ENCODE results near the gene SLC2A6.

The SLC2A6 gene

GRCh38 chr9:133476036-133476931 is 2.6 kb downstream of the SLC2A6 start:
- DNase-seq: no peak

- no peak for DNase-seq
Observed at GRCh38 chr9:133475292-133476012, 3.4 kb downstream of the SLC2A6 start.

DNA sequence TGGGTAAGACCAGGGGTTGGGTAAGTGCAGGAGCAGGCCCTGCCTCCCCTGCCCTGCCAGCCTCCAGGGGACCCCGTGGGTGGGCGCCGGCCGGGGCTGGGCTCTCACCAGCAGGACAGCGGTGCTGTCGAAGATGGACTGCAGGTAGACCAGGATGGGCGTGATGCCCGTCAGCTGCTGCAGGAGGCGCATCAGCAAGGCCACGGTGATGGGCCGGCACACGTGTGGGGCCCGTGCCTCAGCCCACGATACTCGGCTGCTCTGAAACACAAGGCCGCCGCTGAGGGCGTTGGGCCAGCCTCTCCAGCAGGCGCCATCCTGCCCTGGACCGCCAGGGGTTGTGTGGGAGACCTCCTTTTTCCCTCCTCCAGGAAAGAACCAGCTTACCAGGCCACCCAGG is 4.0 kb downstream of the SLC2A6 start:
- no peak for DNase-seq

DNA sequence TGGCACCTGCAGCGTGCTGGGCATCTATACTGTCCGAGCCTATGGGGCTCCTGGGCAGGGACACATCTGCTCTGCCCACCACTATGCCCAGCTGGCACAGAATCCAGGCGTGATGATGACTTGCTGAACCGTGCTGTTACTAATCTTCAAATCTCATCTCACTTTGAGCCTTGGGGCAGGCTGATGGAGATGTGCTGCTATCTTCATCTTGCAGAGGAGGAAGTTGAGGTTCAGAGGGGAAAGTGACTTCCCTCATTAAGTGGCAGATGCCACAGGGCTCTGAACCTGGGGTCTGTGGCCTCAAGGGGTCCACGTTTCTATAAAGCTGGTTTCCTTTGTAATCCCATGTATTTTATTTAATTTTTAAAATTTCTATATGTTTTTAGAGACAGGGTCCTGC is 4.7 kb downstream of the SLC2A6 start:
- DNase-seq: no peak

GRCh38 chr9:133473743-133474142 is 5.2 kb downstream of the SLC2A6 start:
- no peak for DNase-seq

DNA sequence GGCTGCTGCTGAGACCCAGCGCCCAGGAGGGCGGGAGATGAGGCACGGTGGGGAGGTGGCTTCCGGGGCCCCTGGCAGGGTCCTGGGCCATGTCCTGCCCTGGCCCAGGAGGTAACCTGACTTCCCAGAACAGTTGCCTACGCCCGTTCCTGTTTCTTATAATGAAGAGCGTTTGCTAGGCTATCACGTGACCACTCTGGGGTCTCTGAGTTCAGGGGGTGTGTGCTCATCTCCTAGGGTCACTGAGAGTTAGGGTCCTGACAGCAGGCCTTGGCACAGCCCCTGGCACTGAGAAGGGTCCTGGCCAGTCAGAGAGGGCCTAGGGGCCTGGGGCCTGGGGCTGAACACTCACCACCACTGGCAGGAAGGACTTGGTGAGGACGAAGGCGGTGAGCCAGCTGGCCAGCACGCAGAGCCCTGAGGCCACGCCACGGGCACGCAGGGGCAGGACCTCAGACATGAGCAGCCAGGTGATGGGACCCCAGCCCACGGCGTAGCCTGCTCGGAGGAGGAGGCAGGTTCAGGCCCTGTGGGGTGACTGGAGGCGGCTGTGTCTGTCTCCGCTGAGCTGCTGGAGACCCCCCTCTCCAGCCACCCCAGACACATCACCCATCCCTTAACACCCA is 6.0 kb downstream of the SLC2A6 start:
- no peak for DNase-seq

DNA sequence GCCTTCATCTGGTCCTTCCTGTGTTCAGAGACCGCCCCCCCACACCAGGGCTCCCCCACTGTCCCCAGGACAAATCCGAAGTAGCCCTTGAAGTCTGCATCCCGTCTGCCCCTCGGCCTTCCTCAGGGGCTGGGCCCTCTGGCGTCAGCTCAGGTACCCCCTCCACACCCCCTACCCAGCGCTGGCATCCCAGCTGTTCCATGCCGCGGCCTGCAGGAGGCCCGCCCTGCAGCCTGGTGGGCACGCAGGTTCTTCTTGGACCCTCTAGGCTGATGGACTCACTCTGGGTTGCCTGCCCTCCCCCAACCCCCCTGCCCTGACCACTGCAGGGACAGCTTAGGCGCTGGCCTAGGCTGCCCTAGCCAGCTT is 6.6 kb downstream of the SLC2A6 start:
- no peak for DNase-seq

DNA sequence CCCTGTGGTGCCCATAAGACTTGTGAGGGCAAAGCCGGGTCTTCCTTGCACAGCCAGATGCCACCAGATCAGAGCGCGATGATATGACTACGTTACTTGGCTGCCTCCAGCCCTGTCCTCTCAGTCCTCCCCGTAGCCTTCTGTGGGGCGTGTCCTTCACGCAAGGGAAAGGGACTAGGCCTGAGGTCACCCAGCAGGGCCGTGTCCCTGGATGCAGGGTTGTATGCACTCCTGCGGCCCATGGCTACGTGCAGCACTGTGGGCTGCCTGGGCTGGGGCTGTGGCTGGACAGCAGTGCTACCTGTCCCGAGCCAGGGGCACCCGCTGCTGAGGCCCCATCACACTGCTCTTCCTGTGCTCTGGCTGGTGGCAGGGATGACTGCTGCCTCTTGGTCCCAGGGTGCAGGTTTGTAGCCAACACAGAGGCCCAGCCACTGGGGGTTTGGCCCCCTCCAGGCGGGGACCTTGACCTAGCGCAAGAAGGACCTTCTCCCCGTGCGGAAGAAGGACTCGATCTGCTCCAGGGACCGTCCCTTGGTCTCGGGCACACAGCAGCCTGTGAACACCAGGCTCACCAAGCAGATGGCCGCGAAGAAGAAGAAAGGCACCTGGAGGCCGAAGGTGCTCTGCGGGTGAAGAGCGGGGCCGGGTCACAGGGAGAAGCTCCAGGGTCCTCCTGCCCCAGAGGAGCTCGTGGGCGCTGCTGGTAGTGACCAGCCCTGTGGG is 7.2 kb downstream of the SLC2A6 start:
- DNase-seq: no peak

DNA sequence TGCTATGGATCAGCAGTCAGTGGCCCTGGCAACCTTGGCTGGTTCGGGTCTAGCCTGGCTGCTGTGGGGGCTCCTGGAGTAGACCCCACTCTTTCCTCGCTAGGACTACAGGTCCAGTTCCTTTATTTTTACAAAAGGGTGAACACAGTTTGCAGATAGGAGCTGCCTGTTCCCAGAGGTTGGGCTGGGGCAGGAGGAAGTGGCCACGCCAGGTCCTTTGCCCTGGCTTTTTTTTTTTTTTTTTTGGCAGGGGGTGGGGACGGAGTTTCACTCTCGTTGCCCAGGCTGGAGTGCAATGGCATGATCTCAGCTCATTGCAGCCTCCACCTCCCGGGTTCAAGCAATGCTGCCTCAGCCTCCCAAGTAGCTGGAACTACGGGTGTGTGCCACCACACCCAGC is 7.9 kb downstream of the SLC2A6 start:
- DNase-seq: no peak

DNA sequence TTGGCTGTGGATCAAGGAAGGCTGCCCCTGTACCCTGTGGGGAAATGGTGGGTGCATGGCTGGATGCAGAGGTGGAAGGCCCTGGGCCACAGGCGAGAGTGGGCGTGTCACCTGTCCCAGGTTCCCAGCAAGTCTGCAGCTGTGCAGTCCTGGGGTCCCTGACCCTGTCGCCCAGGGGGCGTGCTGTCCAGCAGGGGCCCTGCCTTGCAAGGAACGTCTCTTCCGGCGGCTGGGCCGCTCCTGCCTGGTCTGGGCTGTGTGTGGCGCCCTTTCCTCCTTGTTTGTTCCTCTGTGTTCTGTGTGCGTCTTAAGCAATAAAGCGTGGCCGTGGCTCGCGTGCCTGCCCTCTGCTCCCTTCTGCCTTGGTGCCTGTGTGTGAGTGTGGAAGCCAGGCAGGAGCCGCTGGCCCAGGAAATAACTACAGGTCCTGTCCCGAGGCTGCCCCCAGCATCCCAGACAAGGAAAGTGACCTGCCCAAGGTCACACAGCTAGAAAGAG is 8.4 kb downstream of the SLC2A6 start:
- DNase-seq: no peak

DNA sequence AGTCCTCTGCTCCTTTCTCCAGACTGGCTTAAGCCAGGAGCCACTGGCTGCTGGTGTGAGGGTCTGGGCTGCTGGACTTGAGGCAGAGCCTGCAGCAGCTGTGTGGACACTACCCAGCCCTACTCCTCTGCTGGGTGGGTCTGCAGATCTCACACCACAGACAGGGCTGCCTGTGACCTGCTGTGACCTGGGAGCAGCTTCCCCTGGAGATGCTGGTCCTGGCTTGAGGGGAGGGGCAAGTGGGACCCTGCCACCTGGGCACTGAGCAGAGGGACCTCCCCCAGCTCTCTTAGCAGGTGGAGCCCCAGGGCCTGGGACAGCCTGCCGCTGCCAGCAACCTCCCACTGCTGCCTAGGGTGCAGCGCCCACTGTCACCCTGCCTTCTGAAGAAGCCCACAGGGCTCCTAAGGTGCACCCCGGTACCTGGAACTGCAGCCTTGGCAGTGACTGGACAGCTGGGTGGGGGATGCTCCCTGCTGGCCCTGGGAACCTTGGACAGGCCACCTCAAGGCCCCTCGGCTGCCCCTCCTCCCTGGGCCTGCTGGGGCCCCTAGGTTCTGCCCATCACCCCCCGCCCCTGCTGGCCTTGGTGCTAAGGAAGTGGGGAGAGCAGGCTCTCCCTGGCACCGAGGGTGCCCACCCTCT is 10.0 kb downstream of the SLC2A6 start:
- no peak for DNase-seq

- DNase-seq: no peak
Observed at GRCh38 chr9:133468374-133468773, 10.5 kb downstream of the SLC2A6 start.

DNA sequence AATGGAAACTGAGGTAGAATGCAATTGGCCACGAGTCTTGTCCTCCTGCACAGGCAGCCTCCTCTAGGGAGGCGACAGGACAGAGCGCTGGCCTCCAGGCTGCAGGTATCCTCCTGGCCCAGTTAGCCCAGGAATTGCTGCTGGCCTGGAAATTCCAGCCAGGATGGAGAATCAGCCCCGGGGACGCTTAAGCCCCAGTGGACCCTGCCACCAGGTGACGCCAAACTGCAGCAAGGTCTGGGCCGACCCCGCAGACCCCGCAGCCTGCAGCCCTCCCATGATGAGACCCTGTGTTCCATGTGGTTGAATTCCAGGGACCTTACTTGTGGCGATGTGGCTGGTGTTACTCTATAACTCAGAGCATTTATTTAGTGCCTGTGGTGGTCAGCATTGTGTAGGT is 11.8 kb downstream of the SLC2A6 start:
- DNase-seq: no peak

DNA sequence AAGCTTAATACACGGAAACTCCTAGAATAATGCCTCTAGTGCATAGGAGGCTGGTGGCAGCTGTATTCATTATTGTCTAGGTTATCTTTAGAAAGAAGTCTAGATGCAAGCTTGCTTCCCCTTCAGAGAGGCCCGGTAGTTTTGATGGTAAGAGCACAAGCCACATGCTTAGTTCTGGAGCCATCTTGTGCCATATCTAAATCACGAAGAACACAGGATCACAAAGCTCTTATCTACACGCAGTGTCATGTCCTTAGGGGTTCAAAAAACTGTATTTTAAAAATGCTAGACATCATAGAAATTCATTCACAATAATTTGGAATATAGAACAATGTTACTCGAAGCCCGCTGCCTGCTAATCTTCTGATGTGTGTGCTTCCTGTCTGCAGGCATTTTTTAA is 12.9 kb downstream of the SLC2A6 start:
- DNase-seq: no peak

GRCh38 chr9:133464638-133465037 is 14.3 kb downstream of the SLC2A6 start:
- DNase-seq: no peak

DNA sequence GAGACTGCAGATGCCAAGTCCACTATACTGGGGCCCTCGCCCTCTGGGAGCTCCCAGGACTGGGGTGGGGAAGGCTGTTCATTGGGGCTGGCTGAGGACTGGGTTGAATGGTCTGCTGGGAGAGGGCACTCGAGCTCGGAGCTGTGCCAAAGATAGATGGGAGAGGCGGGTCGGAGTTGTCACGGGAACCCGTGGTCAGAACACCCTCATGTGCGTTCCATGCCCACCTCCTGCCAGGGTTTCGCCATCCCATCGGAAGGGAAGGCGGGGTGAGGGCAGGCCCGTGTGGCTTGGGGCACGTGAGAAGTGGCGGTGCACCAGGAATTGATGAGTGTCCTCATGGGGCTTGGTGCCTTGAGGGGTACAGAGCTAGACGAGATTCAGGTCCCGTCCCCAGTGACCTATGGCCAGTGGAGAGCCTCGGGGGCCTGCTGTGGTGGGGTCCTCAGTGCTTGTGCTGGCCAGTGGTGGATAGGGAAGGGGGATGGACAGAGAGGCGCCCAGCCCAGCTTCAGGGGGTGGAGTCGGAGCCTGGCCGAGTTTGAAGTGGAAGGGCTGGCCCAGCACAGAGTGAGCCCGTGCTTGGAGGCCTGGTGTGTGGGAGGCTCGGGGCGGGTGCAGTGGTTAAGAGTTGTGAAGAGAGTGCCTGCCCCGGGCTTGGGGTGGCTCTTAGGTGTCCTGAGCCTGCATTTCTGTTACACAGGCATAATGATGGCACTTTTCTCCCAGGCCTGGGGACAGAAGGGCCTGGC is 14.9 kb downstream of the SLC2A6 start:
- no peak for DNase-seq

- DNase-seq: no peak
Observed at GRCh38 chr9:133463234-133463863, 15.6 kb downstream of the SLC2A6 start.

- DNase-seq: no peak
Observed at GRCh38 chr9:133461975-133462374, 16.9 kb downstream of the SLC2A6 start.

- DNase-seq: no peak
Observed at GRCh38 chr9:133460405-133461175, 18.3 kb downstream of the SLC2A6 start.
